Stomach (tissue), 4 donors: ENCODE results near the gene KCNH1.

Source experiments
- CTCF ChIP-seq, 7 experiments: fragments of 450-650 bp in 4 of 7; fragments of 200-600 bp in 3 of 7; sonication (generic) in 3 of 7; IDR thresholded peaks; one replicate each; pipeline ENCODE4 v1.5.1; 2016 to 2019; ENCODE audit warnings: antibody characterized with exemption in 7 of 7, control low read depth in 2 of 7, mild to moderate bottlenecking in 1 of 7
- EP300 ChIP-seq: sonication (generic); formaldehyde crosslinking; IDR thresholded peaks from one replicate; pipeline ENCODE4 v1.6.1; 2017; ENCODE audit warnings: antibody characterized with exemption
- POLR2A ChIP-seq, 4 donors: fragments of 450-650 bp; IDR thresholded peaks; one replicate each; pipeline ENCODE4 v1.6.1; 2016; ENCODE audit warnings: antibody characterized with exemption in 4 of 4, control low read depth in 2 of 4, mild to moderate bottlenecking in 1 of 4, moderate library complexity in 1 of 4
- POLR2AphosphoS5 ChIP-seq, 3 donors: sonication (generic); formaldehyde crosslinking; IDR thresholded peaks; one replicate each; pipeline ENCODE4 v1.6.1; 2016; ENCODE audit warnings: antibody characterized with exemption in 3 of 3

GRCh38 chr1:210907251-210907805, 226.6 kb downstream of the KCNH1 start:
- TF ChIP-seq EP300 = no peak
- TF ChIP-seq CTCF (IDR thresholded peaks at IDR 0.05) = no peak
- TF ChIP-seq POLR2AphosphoS5 (IDR thresholded peaks at IDR 0.05) = no peak
- no peak for TF ChIP-seq POLR2A (IDR thresholded peaks at IDR 0.05)
